Adrenal gland (tissue), 12 donors: Measurements from ENCODE around the gene STARD13. TPM values are rescaled to one million over a fixed set of nuclear protein-coding genes. Genes with fewer than 3 reads are reported as not detected.
"Not testable (repeated sequence)": the region's sequence is repeated elsewhere in the genome, so short reads cannot be mapped to it uniquely, and the experiment has no call there.

Source experiments
- DNase-seq, 7 donors: peaks; one replicate each; pipeline ENCODE4 v3.0.0-alpha.2; 2019 to 2020
- H3K27ac ChIP-seq, 5 donors: fragments of 200-600 bp; sonication (generic) in 4 of 5; 1 replicate in 3 of 5; 2 replicates in 2 of 5; pipeline versions ENCODE4 v1.5.1 to v1.8.0; 2016 to 2020; ENCODE audit warnings: mild to moderate bottlenecking in 1 of 5
- H3K27me3 ChIP-seq: fragments of 200-600 bp; 2 replicates; pipeline ENCODE4 v1.8.0; 2021
- H3K36me3 ChIP-seq, 2 donors: fragments of 200-600 bp; replicated peaks in 1 of 2; 1 replicate in 1 of 2; 2 replicates in 1 of 2; pipeline versions ENCODE4 v1.5.1 to v1.8.0; 2018 to 2022
- H3K4me1 ChIP-seq, 2 donors: fragments of 200-600 bp; replicated peaks in 1 of 2; 1 replicate in 1 of 2; 2 replicates in 1 of 2; pipeline versions ENCODE4 v1.5.1 to v1.8.0; 2018 to 2021
- H3K4me3 ChIP-seq, 4 donors: fragments of 200-600 bp; sonication (generic) in 3 of 4; one replicate each; pipeline ENCODE4 v1.5.1; 2016 to 2018
- H3K9me3 ChIP-seq, 3 donors: fragments of 200-600 bp; sonication (generic) in 1 of 3; replicated peaks in 1 of 3; 1 replicate in 2 of 3; 2 replicates in 1 of 3; pipeline versions ENCODE4 v1.5.1 to v1.8.0; 2016 to 2021
- CTCF ChIP-seq, 6 experiments: fragments of 450-650 bp in 4 of 6; fragments of 200-600 bp in 2 of 6; sonication (generic) in 1 of 6; IDR thresholded peaks; 1 replicate in 5 of 6; 2 replicates in 1 of 6; pipeline versions ENCODE4 v1.5.1 to v1.8.0; 2016 to 2021; ENCODE audit warnings: antibody characterized with exemption in 6 of 6, mild to moderate bottlenecking in 2 of 6, moderate library complexity in 1 of 6
- POLR2A ChIP-seq, 2 donors: fragments of 450-650 bp; IDR thresholded peaks; one replicate each; pipeline ENCODE4 v1.6.1; 2017; ENCODE audit warnings: antibody characterized with exemption in 2 of 2, mild to moderate bottlenecking in 2 of 2, moderate library complexity in 1 of 2
- WGBS, 4 donors: extraction: QIAGEN DNeasy Blood & Tissue Kit in 2 of 4; methylation state at CpG; one replicate each; pipeline versions ENCODE4 v1.1.5 to v1.1.7; 2013 to 2017; 5-methylcytosine and 5-hydroxymethylcytosine counted together
- intact Hi-C, 2 donors: fragments of 100-400 bp; cut with DNase I; formaldehyde crosslinking; loops; one replicate each; pipeline versions ENCODE4 v1.14.1 to v1.15.0; 2022 to 2023
- polyA plus RNA-seq, 3 donors: library from polyadenylated mRNA; stranded (reverse); fragments of 200-250 nt in 2 of 3; fragments of 350-450 nt in 1 of 3; fragmentation: Illumina TruSeq in 1 of 3; extraction: RNeasy Lipid Tissue Mini Kit (QIAGEN cat#74804) in 1 of 3; gene quantifications; one replicate each; pipeline ENCODE4 v1.2.3, GENCODE V29; 2013 to 2014
- total RNA-seq, 9 donors: library from RNA; depleted of rRNA in 4 of 9; stranded (reverse); fragments of >200 nt in 4 of 9; fragments of 120-200 nt in 1 of 9; fragmentation: NEBNext Ultra II Directional in 1 of 9; extraction: Animal tissue kit (Norgen Biotek cat#: 25700) in 1 of 9; gene quantifications; one replicate each; pipeline versions ENCODE4 v1.1.0 to v1.2.4, GENCODE V29; 2013 to 2023
- donor health status: healthy with polysubstance abuse.
- donor health status: Bipolar disorder and iron deficiency.
- donor health status: DM: yes; HTN: yes; CAD: no.
- donor health status: DM: no; HTN: no; CAD: no.
- donor health status: DM: no; HTN: no; CAD: no.
- donor health status: DM: yes; HTN: yes; CAD: no.

The STARD13 gene
- total and polyA plus RNA-seq, 12 donors: 10.5 to 79.8 (median 33.6) TPM

DNA sequence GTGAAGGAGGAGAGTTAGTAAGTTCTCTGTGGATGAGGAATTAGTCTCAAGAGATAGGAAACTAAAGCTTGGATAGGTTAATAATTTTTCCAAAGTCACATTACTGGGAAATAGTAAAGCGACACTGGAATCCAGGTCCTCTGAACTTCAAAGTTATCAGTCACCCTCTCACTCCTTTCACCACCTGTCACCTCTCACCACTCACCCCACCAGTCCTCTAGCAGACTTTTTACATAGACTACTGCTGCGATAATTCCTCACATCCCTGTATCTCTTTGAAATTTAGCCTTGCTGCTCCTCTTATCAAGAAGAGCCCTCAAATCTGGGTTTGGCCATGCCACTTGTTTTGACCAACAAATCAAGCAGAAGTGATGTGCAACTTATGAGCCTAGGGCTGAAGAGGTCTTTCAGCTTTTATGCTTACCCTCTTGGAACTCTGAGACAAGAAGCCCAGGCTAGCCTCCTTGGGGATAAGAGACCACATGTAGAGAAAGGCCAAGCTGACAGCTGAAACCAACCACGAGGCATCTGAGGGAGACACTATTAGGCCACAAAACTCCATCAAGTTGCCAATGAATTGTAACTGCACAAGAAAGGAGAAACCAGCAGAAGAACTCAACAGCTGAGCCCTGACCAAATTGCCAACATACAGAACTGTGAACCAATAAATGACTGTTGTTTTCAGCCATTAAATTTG, 41.2 kb downstream of the STARD13 start:
- no peak for DNase-seq
- intact Hi-C loops: no loop called here
- H3K36me3 ChIP-seq: no peaks in the 10 kb centered on the region
- TF ChIP-seq CTCF (IDR thresholded peaks at IDR 0.05) (no peak), POLR2A (IDR thresholded peaks at IDR 0.05) (no peak)
- no peak overlapping the region for H3K27ac ChIP-seq
- H3K27me3 ChIP-seq: no peaks in the 10 kb centered on the region
- H3K9me3 ChIP-seq: no peaks in the 10 kb centered on the region
- H3K4me3 ChIP-seq: no peak overlapping the region
- 92 to 98% (median 95%) methylated on average over 3 of the region's 3 CpGs for WGBS, 4 donors
- peaks cover 5 to 20% of the 10 kb centered on the region in 2 donors for H3K4me1 ChIP-seq

GRCh38 chr13:33242984-33243617, 42.5 kb downstream of the STARD13 start:
- H3K4me1 ChIP-seq: peaks cover 2 to 8% of the 10 kb centered on the region in 2 donors
- no peak overlapping the region for H3K27ac ChIP-seq
- H3K36me3 ChIP-seq: no peaks in the 10 kb centered on the region
- no peaks in the 10 kb centered on the region for H3K9me3 ChIP-seq
- no peaks in the 10 kb centered on the region for H3K27me3 ChIP-seq
- 96 to 99% (median 97%) methylated on average over 2 of the region's 2 CpGs for WGBS, 4 donors
- TF ChIP-seq POLR2A (IDR thresholded peaks at IDR 0.05): no peak
- no peak for TF ChIP-seq CTCF (IDR thresholded peaks at IDR 0.05)
- intact Hi-C loops: no loop called here
- H3K4me3 ChIP-seq: no peak overlapping the region
- no peak for DNase-seq

DNA sequence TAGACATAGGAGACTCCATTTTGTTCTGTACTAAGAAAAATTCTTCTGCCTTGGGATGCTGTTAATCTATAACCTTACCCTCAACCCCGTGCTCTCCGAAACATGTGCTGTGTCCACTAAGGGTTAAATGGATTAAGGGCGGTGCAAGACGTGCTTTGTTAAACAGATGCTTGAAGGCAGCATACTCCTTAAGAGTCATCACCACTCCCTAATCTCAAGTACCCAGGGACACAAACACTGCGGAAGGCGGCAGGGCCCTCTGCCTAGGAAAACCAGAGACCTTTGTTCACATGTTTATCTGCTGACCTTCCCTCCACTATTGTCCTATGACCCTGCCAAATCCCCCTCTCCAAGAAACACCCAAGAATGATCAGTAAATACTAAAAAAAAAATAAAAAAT, 43.2 kb downstream of the STARD13 start:
- H3K4me1 ChIP-seq: peaks cover 5 to 14% of the 10 kb centered on the region in 2 donors
- H3K9me3 ChIP-seq, H3K27ac ChIP-seq, H3K4me3 ChIP-seq, H3K36me3 ChIP-seq, DNase-seq, intact Hi-C loops, H3K27me3 ChIP-seq: not testable (repeated sequence)
- 73 to 86% (median 78%) methylated on average over 4 to 6 of the region's 6 CpGs for WGBS, 4 donors

DNA sequence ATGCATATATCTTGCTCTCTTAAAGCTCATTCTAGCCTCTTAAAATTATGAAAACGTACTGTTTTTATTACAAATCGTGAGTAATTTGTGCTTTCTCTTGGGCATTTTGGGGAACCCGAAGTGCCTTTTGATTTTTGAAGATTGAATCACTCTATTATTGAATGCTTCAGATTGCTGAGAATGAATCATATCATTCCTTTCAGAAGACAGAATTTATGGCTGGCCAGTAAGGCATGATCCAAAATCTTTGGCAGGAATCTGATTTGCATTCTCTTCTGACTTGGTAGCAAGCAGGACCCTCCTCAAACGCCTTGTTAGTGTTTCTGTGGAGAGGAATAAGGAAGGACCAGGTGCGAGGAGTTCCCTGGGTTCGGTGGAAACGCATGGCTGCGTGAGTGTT, 49.5 kb downstream of the STARD13 start:
- Histone ChIP-seq H3K4me1 (peaks cover 18 to 19% of the 10 kb centered on the region in 2 donors), H3K4me3 (no peak overlapping the region), H3K36me3 (no peaks in the 10 kb centered on the region), H3K27me3 (no peaks in the 10 kb centered on the region), H3K9me3 (no peaks in the 10 kb centered on the region), H3K27ac (peak overlapping the region in 4 of 5 donors; percentile 22 to 86 (median 56))
- DNase-seq: no peak
- intact Hi-C loops: no loop called here
- no peak for TF ChIP-seq POLR2A (IDR thresholded peaks at IDR 0.05)
- 58 to 74% (median 64%) methylated on average over 8 of the region's 8 CpGs for WGBS, 4 donors

- Histone ChIP-seq H3K27me3 (no peaks in the 10 kb centered on the region), H3K4me1 (peaks cover 18 to 23% of the 10 kb centered on the region in 2 donors), H3K27ac (peak overlapping the region in 4 of 5 donors; percentile 22 to 86 (median 56)), H3K36me3 (no peaks in the 10 kb centered on the region), H3K9me3 (no peaks in the 10 kb centered on the region), H3K4me3 (no peak overlapping the region)
- no peak for DNase-seq
- TF ChIP-seq CTCF (IDR thresholded peaks at IDR 0.05) (no peak), POLR2A (IDR thresholded peaks at IDR 0.05) (no peak)
- intact Hi-C loops: no loop called here
- WGBS, 4 donors: 35 to 60% (median 47%) methylated on average over 3 of the region's 3 CpGs
Measured at GRCh38 chr13:33235564-33235963, 50.0 kb downstream of the STARD13 start.
